Stimulated activated CD8-positive, alpha-beta memory T cell treated with anti-CD3 and anti-CD28 coated beads, Interleukin-15, amount 100 ng/mL, for 4 hours (primary cell): ENCODE data around the gene SESN3.
"Not testable (repeated sequence)": the region's sequence is repeated elsewhere in the genome, so short reads cannot be mapped to it uniquely, and the experiment has no call there.

ENCODE experiments used
- DNase-seq, 2 donors: peaks; one replicate each; pipeline ENCODE4 v3.0.0-alpha.2; 2020; ENCODE audit warnings: low read depth in 2 of 2

SESN3 gene

DNA sequence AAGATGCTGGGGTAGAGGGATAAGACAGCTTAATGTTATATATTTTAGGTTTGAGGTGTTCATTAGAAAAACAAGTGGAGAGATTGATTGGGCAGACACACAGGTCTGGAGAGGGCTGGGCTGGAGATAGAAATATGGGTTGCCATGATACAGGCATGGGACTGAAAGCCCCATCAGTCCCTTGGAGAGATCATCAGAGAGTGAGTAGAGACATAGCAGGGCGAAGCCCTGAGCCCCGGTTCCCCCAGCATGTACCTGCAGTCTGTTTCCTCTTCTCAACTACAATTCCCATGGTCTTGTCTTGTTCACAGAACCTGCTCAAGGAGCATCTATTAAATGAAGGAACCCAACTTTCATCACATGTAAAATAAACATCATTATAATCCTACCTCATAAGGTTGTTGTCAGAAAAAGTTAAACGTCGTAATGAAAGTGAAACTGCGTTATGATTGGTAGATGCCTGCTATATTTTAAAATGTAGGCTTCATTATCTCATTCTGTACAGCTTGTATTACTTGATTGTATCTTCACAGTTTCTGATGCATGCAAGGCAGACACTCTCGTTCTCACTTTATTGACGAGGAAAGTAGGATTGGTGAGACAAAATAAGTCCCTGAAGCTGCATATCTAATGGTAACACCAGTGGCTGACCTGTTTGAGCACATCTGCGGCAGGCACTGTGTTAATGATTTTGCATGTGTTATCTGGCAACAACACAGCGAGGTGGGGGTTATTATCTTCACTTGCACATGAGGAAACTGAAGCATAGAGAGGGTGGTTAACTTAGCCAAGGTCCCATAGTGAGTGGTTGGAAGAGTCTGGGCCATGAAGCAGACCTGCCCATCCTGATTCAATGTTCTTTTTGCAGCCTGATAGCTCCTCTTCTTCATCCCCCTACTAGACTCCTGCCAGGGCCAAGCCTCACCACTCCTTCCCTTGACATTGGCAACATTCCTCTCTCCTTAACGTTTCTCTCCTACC lies 77.8 kb downstream of the SESN3 start:
- DNase-seq, result no peak

DNA sequence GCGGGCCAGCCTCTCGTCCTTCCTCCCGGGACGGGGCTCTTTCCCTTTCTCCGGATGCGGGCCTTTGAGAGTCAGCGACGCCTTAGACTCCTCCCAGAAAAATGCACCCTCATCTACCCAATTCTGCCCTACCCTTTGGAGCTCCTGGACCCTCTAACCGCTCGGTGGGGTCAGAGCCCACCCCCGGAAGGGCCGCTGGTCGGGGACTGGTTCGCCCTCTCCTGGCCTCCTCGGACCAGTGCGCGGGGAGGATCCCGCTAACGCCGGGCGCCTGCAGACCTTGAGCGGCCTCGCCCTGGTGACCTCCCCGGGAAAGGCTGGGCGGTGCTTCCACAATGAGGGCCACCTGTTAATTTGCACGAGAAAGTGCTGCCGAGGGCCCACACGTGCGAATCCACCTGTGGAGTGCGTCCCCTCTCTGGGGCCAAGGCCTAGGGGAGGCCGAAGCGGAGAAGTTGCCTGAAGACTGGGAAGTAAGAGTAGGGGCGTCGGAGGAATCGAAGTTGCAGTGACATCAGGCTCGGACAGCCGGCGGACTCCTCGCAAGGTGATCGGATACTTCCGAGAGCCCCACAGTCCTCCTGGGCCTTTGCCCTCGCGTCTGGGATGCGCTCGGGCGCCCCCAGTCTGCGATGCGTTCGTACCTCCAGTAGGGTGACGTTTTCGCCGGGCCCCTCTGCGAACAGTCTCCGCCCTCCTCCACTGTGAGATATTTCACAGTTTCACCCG lies 79.9 kb downstream of the SESN3 start:
- DNase-seq, result peak; percentile 80 to 85

DNA sequence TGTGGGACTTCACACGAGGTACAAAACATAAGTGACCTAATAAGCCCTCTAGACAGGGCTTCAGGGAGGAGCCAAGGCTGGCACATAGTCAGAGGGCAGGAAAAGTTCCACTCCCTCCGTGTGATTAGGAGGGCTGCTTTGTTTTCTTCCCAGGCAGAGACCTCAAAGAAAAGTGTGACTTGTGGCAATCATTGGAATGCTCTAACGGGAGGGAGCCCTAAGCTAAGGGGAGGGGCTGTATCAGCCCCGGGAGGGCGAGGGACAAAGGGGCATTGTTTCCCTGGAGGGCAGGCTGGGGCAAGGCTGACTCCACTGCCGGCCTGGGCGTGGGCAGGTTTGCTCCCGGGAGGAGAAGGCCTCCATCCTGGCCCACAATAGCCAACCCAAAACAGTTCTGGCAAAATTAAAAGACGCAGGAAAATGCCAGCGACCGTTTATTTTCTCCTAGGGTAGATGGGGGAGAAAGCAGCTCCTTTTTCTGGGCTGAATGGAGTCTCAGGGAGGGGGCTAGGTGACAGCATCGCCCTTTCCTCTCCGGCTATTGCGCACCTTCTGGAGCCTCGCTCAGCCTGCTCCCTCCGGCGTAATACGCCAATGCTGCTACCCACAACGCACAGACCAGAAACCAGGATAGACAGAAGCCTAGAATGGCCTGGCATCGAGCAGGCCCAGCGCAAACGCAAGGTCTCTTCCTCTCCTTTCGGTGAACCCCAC lies 81.2 kb downstream of the SESN3 start:
- no peak for DNase-seq

DNA sequence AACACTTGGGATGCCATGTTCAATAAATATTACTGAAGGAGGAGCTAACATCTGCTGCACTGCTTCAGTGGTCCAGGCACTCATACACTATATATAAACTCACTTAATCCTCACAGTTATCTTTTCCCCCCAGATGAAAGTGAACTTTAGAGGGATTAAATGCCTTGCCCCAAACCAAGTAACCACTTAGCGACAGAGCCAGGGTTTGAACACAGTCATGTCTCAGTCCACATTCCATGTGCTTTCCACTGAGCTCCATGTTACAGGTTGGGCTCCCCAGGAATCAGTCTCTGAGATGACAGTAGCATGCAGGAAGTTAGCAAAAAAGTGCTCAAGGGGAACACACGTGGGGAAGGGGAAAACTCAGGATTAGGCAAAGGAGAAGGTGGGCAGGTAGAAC lies 82.1 kb downstream of the SESN3 start:
- no peak for DNase-seq

DNA sequence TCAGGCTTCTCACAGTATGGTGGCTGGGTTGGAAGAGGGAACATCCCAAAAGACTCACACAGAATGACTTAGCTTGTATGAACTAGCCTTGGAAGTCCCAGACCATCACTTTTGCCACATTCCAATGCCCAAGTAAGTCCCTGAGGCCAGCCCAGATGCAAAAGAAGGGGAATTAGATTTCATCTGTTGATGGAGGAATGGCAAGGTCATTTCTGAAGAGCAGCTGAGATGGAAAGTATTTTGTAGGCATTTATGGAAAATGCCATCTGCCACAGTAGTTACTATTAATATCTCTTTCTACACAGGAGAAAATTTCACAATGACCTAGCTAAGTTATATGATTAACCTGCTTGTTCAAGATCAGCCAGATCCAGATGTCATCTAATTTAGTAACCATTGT lies 82.6 kb downstream of the SESN3 start:
- DNase-seq, result no peak

DNA sequence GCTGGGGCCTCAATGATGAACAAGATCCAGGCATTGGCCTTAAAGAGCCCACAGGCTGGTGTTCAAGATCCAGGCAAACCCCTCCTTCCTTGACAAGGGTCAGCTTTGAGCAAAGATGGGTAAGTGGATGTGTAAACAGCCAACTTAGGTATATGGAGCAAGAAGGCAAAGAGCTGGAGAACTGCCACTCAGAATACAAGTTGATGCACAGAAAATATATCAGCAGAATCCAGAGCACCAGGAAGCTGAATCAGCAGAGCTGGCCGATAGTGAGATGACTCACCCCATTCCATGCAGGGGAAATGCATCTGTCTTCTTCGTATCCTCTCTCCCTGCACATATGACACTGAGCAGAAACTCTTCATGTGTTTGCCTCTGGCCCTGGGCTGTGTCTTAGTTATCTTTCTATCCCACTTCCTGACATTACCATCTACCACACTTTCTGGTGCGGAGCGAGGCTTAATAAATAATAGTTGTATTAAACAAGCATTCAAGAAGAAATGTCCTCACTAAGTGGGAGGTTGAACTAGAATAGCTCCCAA lies 83.6 kb downstream of the SESN3 start:
- DNase-seq, result no peak

DNA sequence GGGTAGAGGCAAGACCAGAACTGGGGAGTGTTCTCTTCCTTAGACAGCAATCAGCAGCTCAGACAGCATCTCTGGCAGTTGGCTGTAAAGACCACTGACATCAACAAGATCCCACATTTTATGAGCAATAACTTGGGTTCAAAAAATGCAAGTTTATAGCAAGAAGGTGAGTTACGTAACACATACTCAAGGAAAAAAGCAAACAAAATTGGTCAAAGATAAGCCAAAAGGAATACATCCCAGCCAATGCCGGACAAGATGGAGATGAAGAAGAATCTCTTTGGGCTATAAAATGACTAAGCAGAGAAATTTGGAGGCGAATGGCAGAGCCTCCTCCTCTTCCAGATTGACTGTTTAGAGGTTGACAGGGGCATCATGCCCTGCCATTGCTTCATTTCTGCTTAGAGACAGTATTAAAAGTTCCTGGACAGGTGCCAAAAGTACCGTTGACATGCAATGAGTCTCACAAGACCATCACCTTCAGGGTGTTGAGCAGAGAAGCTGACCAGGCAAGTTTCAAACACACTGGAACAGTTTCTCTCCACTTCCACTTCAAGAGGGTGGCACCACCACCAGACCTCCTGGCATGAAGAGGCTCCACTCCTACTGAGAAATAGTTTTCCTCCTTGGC lies 85.5 kb downstream of the SESN3 start:
- no peak for DNase-seq

DNA sequence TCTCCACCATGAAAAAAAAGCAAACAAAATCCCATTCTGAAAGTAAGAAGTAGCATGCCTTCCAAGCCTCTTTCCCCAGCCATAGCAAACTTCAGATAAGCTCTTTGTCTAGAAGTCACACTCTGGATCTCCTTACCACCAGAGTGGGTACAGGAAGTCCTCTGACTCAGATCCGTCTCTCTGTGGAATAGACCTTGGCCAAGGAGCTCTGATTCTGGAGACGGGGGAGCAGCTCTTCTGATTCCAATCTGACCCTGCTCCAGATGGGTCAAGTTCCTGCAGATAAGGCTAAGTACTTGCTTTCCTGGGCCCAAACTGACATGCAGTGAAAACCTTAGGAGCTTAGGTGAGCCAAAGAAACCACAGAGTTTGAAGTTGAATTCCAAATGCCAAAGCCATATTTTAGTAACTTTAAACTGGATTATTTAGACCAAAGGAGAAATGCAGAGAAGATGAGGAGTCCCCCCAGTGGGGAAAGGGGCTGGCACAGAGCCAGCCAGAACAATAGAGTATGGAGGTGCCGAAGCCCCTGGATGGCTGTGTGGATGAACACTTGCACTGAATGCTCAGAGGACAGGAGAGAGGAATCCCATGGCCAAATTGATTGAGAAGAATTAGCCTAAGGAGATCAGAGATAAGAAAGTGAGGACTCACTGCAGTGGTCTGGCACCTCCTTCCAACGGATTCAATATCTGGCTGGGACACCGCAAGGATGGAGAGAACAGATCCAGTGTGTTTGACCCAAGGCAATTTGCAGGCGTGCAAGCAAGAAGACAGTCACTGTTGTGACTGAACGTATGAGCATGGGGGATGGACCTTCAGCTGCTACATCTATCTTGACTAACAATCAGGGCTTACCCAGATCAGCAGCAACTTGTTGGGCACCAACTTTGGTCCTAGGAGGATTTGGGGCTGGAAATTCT lies 86.4 kb downstream of the SESN3 start:
- DNase-seq, result no peak

DNA sequence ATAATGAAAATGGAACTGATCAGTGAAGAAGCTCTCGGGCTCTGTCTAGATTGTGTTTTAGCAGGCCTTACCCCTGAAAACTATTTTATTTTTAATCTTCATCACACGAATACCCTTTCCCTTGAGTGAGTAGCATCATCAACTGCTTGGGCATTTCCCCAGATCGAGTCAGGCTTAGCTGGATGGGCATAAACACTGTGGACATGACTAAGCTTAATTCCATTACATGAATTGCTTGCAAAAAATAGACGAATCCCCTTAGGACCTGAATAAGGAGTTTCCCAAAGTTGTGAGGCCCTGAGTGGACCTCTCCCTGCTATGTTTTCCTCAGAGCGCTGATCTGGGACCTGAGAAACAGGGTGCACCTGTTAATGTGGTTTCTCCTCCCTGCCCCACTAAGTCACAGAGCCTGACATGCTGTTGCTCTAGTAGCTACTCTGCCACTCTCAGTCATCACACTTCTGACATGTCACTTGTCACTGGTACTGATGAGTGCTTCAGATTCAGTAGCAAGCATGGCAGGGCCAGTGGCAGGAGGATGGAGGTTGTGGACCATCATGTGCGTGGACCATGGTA lies 87.8 kb downstream of the SESN3 start:
- no peak for DNase-seq

DNA sequence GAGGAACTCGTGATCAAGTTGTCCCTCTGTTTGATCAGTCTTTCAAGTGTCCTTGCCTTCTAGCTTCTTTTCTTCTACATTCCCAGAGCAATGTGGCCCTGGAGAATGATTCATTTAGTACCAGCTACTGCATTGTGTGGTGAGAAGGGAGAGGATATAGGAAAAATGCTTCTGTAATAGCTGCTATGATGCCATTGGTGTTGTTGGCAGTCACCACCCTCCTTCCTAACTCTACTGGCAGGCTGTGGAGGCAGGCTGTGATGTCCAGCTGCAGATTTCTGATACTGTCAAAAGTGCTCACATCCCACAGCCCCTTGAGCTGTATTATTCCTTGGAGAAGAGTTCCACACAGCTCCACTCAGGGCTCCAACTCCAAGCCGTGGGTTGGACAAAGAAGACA lies 88.6 kb downstream of the SESN3 start:
- DNase-seq, result no peak

DNA sequence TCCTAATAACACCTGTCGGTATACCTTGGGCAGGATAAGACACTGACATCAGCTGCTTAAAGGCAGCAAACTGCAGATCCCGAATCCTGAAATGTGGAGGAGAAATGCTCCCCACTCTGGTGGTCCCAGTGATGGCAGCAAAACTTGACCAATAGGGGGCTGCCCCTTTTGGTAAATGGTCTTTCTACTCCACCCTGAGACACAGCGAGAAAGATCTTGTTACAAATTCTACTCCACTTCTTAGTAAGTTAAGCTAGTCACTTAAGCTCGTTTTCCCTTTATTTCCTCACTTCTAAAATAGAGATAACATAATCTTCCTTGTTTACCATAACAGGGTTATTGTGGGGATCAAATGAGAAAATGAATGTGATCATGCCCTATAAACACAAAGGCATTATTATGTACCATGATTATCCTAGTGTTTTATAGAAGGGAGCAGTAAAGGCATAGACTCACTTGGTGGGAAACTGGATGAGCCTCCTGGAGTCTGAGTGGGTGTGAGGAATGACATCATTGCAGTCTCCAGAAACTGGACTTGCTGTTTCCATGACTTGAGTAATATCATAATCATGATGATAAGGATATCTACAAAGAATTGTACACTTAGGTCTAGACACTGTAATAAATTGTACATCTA lies 90.5 kb downstream of the SESN3 start:
- no peak for DNase-seq

DNA sequence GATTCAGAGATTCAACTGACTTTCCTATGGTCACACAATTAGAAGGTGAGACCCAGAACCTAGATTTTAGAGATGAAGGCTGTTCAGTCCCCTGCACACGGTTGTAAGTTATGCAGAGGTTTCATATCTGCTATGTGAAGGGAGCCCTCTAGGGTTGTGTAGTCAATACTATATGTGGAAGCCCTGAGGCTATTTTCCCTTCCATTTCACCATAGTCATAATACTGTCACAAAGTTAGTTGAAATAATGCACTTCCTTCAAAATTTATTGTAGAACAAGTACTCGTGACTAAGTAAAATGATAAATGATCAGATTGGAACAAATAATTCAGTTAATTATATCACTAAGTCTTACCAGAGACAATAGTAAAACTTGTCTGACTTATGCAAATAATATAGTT lies 92.6 kb downstream of the SESN3 start:
- no peak for DNase-seq

DNA sequence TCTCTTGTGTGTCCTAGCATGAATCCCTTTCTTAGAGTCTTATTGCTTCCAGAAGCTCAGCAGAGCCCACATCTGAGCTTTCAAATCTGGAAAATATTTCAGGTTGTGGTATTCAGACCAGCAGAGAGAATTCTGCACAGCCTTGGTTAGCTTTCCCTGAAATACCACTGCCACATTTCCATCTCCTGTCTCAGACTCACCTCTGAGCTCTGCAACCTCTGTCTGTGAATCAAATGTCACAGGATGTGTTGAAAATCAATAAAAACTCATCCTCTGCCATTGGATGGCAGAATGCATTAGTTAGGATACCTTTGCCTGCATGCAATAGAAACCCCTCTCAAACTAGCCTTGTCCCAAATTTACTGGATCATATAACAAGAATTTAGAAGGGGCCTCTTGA lies 93.7 kb downstream of the SESN3 start:
- DNase-seq, result no peak

DNA sequence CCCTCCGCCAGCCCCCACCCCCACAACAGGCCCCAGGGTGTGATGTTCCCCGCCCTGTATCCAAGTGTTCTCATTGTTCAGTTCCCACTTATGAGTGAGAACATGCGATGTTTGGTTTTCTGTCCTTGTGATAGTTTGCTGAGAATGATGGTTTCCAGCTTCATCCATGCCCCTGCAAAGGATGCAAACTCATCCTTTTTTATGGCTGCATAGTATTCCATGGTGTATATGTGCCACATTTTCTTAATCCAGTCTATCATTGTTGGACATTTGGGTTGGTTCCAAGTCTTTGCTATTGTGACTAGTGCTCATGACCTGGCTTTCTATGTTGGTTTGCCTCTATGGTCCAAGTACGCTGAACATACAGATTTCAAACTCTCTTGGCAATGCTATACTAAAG lies 94.3 kb downstream of the SESN3 start:
- DNase-seq, result not testable (repeated sequence)

DNA sequence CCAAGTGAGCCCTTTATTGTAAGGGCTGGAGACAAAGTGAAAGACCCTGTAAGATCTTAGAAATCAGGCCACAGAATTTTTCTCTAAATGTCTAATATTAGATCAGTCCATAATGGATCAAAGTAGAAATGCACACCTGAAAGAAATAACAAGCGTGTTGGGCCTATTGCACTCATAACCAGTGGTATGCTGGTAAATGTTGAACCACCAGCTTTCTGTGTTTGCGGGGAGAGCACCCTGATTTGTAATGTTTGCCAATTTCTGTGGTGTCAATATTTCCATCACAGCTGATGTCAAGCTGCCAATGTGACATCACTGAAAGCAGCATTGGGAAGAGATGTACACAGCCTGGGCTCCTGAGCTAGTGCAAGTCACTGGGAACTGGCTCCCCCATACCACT lies 95.1 kb downstream of the SESN3 start:
- DNase-seq, result no peak

DNA sequence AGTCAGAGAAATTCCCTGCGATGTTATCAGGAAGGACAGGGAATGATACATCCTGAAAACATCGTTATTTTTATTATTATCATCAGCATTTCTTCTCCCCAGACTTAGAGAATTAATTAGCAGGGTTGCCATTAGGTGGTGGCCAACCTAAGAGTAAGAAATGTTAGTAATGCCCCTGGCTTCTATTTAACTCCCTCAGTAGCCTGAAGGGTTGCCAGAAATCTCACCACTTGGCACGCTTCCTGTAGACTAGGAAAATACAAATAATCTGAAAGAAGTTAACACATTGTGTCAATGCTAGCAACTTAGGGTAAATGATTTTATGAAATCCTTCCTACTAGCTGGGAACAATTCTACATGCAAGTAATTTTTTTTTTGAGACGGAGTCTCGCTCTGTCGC lies 95.8 kb downstream of the SESN3 start:
- DNase-seq, result no peak

DNA sequence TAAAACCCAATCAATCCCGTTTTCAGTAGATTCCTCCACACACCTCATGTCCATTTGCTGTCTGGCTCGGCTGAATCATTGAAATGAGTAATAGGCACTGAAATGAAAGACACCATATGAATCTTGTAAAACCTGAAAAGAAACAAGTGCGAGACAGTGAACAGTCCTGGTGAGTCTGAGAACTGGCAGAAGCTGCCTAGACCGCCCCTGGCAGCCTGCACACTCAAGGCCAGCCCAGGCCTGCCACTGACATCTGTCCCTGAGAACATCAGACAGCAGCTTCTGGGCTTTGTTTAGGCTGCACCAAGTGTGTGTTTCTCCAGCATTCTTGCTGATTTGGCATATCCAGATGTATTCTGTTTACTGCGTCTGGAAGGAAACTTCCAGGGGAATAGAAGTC lies 96.5 kb downstream of the SESN3 start:
- DNase-seq, result no peak

DNA sequence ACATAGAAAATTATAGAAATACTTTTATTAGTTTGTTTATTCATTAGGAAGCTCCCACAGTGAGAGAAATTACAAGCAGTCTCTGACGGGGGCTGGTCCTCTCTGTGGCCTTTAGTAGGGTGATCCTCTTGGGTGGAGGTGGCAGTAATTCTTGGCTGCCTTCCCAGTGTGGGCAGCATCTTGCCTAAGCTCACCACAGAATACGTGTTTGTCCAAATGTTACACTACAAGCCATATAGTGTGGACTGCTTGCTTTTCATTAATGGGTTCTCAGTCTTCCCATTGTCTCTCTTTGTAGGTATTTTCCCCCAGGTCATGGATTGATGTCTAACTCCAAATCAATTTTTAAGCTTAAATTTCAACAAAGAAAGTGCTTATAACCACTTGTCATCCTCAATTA lies 98.0 kb downstream of the SESN3 start:
- DNase-seq, result no peak

DNA sequence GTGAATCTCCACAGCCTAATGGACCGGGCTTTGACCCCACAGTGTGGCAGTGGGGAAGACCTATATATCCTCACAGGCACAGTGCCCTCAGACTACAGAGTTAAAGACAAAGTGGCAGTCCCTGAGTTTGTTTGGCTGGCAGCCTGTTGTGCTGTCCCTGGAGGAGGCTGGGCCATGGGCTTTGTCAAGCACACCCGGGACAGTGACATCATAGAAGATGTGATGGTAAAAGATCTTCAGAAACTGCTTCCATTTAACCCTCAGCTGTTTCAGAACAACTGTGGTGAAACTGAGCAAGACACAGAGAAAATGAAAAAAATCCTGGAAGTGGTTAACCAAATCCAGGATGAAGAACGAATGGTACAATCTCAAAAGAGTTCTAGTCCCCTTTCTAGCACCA lies 102.4 kb downstream of the SESN3 start:
- DNase-seq, result no peak

DNA sequence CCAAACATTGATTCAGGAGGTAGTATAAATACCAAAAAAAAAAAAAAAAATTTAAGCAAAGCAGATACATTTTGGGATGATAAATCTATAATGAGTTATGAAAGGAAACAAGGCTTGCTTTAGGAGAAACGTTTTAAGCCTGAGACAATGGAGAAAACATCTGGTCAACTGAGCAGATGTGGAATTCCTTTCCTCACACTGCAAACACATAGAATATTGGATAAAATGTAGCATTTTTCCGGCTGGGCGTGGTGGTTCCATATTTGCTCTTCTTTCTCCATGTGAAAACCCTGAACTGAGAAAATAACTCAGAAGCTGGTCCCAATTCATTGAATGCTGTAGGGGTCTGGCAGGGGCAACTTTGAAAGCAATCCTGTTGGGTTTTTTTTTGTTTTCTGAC lies 107.4 kb downstream of the SESN3 start:
- no peak for DNase-seq
